Lower leg skin (tissue), 4 donors: Measurements from ENCODE around the gene AMOTL2. TPM values are rescaled to one million over a fixed set of nuclear protein-coding genes. Genes with fewer than 3 reads are reported as not detected.
A peak's percentile ranks its signal among the peaks of the same experiment; 100 is the strongest.

Experiments
- DNase-seq, 2 donors: peaks; one replicate each; pipeline ENCODE4 v3.0.0-alpha.2; 2019; ENCODE audit warnings: low spot score in 2 of 2
- H3K4me3 ChIP-seq: fragments of 200-600 bp; sonication (generic); 2 replicates; pipeline ENCODE4 v1.5.1; 2017; ENCODE audit warnings: mild to moderate bottlenecking, low read depth; ENCODE audit not compliant: poor library complexity, severe bottlenecking
- CTCF ChIP-seq, 3 donors: fragments of 450-650 bp; IDR thresholded peaks; one replicate each; pipeline ENCODE4 v1.5.1; 2016; ENCODE audit warnings: antibody characterized with exemption in 3 of 3, mild to moderate bottlenecking in 3 of 3, moderate library complexity in 2 of 3
- POLR2A ChIP-seq, 2 donors: fragments of 450-650 bp; IDR thresholded peaks; one replicate each; pipeline ENCODE4 v1.6.1; 2016 to 2017; ENCODE audit warnings: antibody characterized with exemption in 2 of 2, mild to moderate bottlenecking in 1 of 2, moderate library complexity in 1 of 2
- WGBS, 2 donors: methylation state at CpG; one replicate each; pipeline ENCODE4 v1.1.5; 2018; 5-methylcytosine and 5-hydroxymethylcytosine counted together
- intact Hi-C: fragments of 100-400 bp; cut with DNase I; formaldehyde crosslinking; loops from one replicate; pipeline ENCODE4 v1.15.0; 2023; ENCODE audit warnings: low total_unique reads
- total RNA-seq, 4 donors: library from RNA; depleted of rRNA; stranded (reverse); fragments of >200 nt; gene quantifications; one replicate each; pipeline ENCODE4 v1.1.0, GENCODE V29; 2016

AMOTL2 gene
- total RNA-seq, 4 donors from 2014 or later: 97.1 to 151 (median 120) TPM

- peak overlapping the region; percentile 40 for H3K4me3 ChIP-seq
- 8 to 13% methylated on average over 66 to 73 of the region's 74 CpGs for WGBS, 2 donors
- TF ChIP-seq POLR2A (IDR thresholded peaks at IDR 0.05): no peak
- TF ChIP-seq CTCF (IDR thresholded peaks at IDR 0.05): no peak
- intact Hi-C loops: loop anchor here (5.0 kb wide), 1 partner anchor 49 kb away; no protein-coding TSS in a partner anchor
- peak in 1 of 2 donors; percentile 92 for DNase-seq
Measured at GRCh38 chr3:134312873-134313846, 61.1 kb downstream of the AMOTL2 start.

- DNase-seq: peak; percentile 85 to 91
- intact Hi-C loops: loop anchor here (5.0 kb wide), 1 partner anchor 50 kb away; no protein-coding TSS in a partner anchor
- WGBS, 2 donors: 65 to 66% methylated on average over 26 to 28 of the region's 28 CpGs
- H3K4me3 ChIP-seq: no peak overlapping the region
- TF ChIP-seq POLR2A (IDR thresholded peaks at IDR 0.05): no peak
- TF ChIP-seq CTCF (IDR thresholded peaks at IDR 0.05): no peak
Measured at GRCh38 chr3:134312072-134312872, 62.0 kb downstream of the AMOTL2 start.

GRCh38 chr3:134311693-134312071 lies 62.6 kb downstream of the AMOTL2 start:
- intact Hi-C loops: loop anchor here (5.0 kb wide), 1 partner anchor 51 kb away; no protein-coding TSS in a partner anchor
- TF ChIP-seq POLR2A (IDR thresholded peaks at IDR 0.05): no peak
- peak in 1 of 2 donors; percentile 82 for DNase-seq
- H3K4me3 ChIP-seq: no peak overlapping the region
- 52 to 63% methylated on average over 5 of the region's 5 CpGs for WGBS, 2 donors

- intact Hi-C loops: loop anchor here (5.0 kb wide), 1 partner anchor 51 kb away; no protein-coding TSS in a partner anchor
- no peak overlapping the region for H3K4me3 ChIP-seq
Measured at GRCh38 chr3:134311265-134311664, 63.0 kb downstream of the AMOTL2 start.

GRCh38 chr3:134309987-134310700 lies 64.1 kb downstream of the AMOTL2 start:
- intact Hi-C loops: loop anchor here (2.0 to 5.0 kb wide), 3 partner anchors 52 to 162 kb away; no protein-coding TSS in a partner anchor
- no peak overlapping the region for H3K4me3 ChIP-seq
- WGBS, 2 donors: 66 to 76% methylated on average over 9 of the region's 9 CpGs
- DNase-seq: no peak
- TF ChIP-seq CTCF (IDR thresholded peaks at IDR 0.05) (no peak), POLR2A (IDR thresholded peaks at IDR 0.05) (no peak)

More at GRCh38 chr3:134311265-134311664, 63.0 kb downstream of the AMOTL2 start:
- WGBS, 2 donors: 59 to 65% methylated on average over 2 of the region's 2 CpGs
- TF ChIP-seq POLR2A (IDR thresholded peaks at IDR 0.05) (no peak), CTCF (IDR thresholded peaks at IDR 0.05) (no peak)
- no peak for DNase-seq
